GM12878 (cell line): ENCODE measurements around the gene PROSER3.

Experiments used
- CREB1 ChIP-seq: IDR thresholded peaks from 2 replicates; pipeline ENCODE4 v1.6.1; 2012; ENCODE audit warnings: low read depth, mild to moderate bottlenecking, inconsistent platforms
- CTCF ChIP-seq, 3 experiments: IDR thresholded peaks in 2 of 3; conservative IDR thresholded peaks in 1 of 3; 2 replicates each; pipeline ENCODE4 v1.5.1; 2011; ENCODE audit warnings: low read depth in 3 of 3, low read length in 3 of 3, mild to moderate bottlenecking in 3 of 3, control low read depth in 2 of 3, moderate library complexity in 2 of 3, inconsistent platforms in 1 of 3, mixed read lengths in 1 of 3; ENCODE audit not compliant: control insufficient read depth in 2 of 3, insufficient read depth in 1 of 3; ENCODE audit errors: extremely low read depth in 1 of 3
- HCFC1 ChIP-seq: fragments of 150-350 bp; IDR thresholded peaks from 2 replicates; pipeline ENCODE4 v1.6.1; 2014; ENCODE audit warnings: low read length
- HDGF ChIP-seq: fragments of 450-650 bp; IDR thresholded peaks from 2 replicates; pipeline ENCODE4 v1.6.1; 2016; ENCODE audit warnings: antibody characterized with exemption
- NRF1 ChIP-seq: conservative IDR thresholded peaks from 2 replicates; pipeline ENCODE4 v1.6.1; 2011; ENCODE audit warnings: mild to moderate bottlenecking, low read depth, low read length, improper control_type of control experiment
- TARDBP ChIP-seq: IDR thresholded peaks from 2 replicates; pipeline ENCODE4 v1.6.1; 2016; ENCODE audit warnings: borderline replicate concordance

- no peak for TF ChIP-seq CREB1
- TF ChIP-seq NRF1: no peak
- no peak for TF ChIP-seq CTCF (IDR thresholded peaks at IDR 0.05 in 2 of 3, conservative IDR thresholded peaks at IDR 0.05 in 1 of 3; ENCODE audit: control insufficient read depth in 2 of 3, extremely low read depth in 1 of 3, insufficient read depth in 1 of 3, low read depth in 3 of 3, low read length in 3 of 3)
- no peak for TF ChIP-seq HCFC1
- TF ChIP-seq TARDBP: no peak
- no peak for TF ChIP-seq HDGF
Observed at GRCh38 chr19:35806597-35806996, 48.6 kb downstream of the PROSER3 start.
